ENCODE measurements around the gene OIP5.
"Not testable (repeated sequence)": the region's sequence is repeated elsewhere in the genome, so short reads cannot be mapped to it uniquely, and the experiment has no call there.

The OIP5 gene

GRCh38 chr15:41279535-41280283 is 52.7 kb downstream of the OIP5 start:
- TF ChIP-seq CTCF (IDR thresholded peaks at IDR 0.05; ENCODE audit: low read depth, low read length, missing control alignments), result no peak
- no peak overlapping the region for H3K4me3 ChIP-seq (ENCODE audit: low read depth, low read length)
- DNase-seq (ENCODE audit: low read depth), result no peak

- no peak for TF ChIP-seq CTCF (IDR thresholded peaks at IDR 0.05; ENCODE audit: low read depth, low read length, missing control alignments)
- no peak for DNase-seq (ENCODE audit: low read depth)
- H3K4me3 ChIP-seq (ENCODE audit: low read depth, low read length), result no peak overlapping the region
These were observed 54.1 kb downstream of the OIP5 start for GRCh38 chr15:41278319-41278718.

- no peak overlapping the region for H3K4me3 ChIP-seq (ENCODE audit: low read depth, low read length)
- DNase-seq (ENCODE audit: low read depth), result no peak
- TF ChIP-seq CTCF (IDR thresholded peaks at IDR 0.05; ENCODE audit: low read depth, low read length, missing control alignments), result no peak
These were observed 55.6 kb downstream of the OIP5 start for GRCh38 chr15:41276831-41277230.

GRCh38 chr15:41269887-41270286 is 62.5 kb downstream of the OIP5 start:
- DNase-seq (ENCODE audit: low read depth), result no peak
- H3K4me3 ChIP-seq (ENCODE audit: low read depth, low read length), result no peak overlapping the region

GRCh38 chr15:41263891-41264351 is 68.5 kb downstream of the OIP5 start:
- no peak overlapping the region for H3K4me3 ChIP-seq (ENCODE audit: low read depth, low read length)
- no peak for DNase-seq (ENCODE audit: low read depth)
- no peak for TF ChIP-seq CTCF (IDR thresholded peaks at IDR 0.05; ENCODE audit: low read depth, low read length, missing control alignments)

More at GRCh38 chr15:41269887-41270286, 62.5 kb downstream of the OIP5 start:
- no peak for TF ChIP-seq CTCF (IDR thresholded peaks at IDR 0.05; ENCODE audit: low read depth, low read length, missing control alignments)

GRCh38 chr15:41262571-41262970 is 69.8 kb downstream of the OIP5 start:
- H3K4me3 ChIP-seq (ENCODE audit: low read depth, low read length), result no peak overlapping the region
- DNase-seq (ENCODE audit: low read depth), result no peak
- TF ChIP-seq CTCF (IDR thresholded peaks at IDR 0.05; ENCODE audit: low read depth, low read length, missing control alignments), result no peak

- not testable (repeated sequence) for DNase-seq (ENCODE audit: low read depth); H3K4me3 ChIP-seq (ENCODE audit: low read depth, low read length)
These were observed 71.5 kb downstream of the OIP5 start for GRCh38 chr15:41260924-41261323.
